ENCODE data around the gene PPP1R14D. TPM values are rescaled to one million over a fixed set of nuclear protein-coding genes. Genes with fewer than 3 reads are reported as not detected.

Gene PPP1R14D
- total RNA-seq, 4 donors from 2014 or later, result not detected

DNA sequence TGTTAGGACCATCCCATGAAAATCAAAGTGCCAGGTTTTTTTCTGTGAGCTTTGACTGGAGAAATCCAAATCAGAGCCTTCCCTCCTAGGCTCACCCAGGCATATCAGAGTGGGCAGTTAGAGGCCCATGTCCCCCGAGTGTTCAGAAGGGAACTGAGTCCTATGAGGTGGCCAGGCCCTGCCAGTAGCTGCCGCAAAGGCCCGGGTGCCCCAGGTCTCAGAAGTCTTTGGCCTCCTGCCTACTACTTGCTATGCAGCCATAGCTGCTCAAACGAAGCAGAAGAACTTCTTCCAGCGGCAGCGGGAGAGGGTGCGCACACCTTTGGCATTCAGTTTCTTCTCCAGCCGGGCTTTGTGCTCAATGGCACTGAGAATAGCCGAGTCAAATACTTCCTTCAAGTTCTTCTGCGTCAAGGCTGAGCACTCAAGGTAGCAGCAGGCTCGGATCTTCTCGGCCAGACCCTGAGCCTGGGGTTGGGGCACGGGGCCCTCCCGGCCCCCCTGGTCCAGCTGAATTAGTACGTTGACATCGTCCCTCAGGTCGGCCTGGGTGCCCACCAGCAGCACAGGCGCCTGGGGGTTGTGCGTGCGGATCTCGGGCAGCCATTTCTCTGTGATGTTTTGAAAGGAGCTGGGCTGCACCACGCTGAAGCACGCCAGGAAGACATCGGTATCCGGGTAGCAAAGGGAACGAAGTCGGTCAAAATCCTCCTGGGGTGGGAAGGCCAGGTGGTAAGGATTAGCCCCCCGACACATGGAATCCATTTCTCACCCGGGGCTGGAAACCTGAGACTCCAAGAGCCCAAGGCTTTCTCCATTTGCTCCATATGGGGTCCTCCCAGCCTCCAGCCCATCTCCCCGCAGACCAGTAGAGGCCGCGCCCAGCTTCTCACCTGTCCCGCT is 44.5 kb upstream of the PPP1R14D start:
- 49% methylated on average over 23 of the region's 33 CpGs for WGBS
- peak overlapping the region; percentile 92 for H3K27ac ChIP-seq
- H3K9me3 ChIP-seq, result no peaks in the 10 kb centered on the region
- no peaks in the 10 kb centered on the region for H3K36me3 ChIP-seq
- H3K4me3 ChIP-seq, result peak overlapping the region; percentile 65
- TF ChIP-seq, protein P1, sequence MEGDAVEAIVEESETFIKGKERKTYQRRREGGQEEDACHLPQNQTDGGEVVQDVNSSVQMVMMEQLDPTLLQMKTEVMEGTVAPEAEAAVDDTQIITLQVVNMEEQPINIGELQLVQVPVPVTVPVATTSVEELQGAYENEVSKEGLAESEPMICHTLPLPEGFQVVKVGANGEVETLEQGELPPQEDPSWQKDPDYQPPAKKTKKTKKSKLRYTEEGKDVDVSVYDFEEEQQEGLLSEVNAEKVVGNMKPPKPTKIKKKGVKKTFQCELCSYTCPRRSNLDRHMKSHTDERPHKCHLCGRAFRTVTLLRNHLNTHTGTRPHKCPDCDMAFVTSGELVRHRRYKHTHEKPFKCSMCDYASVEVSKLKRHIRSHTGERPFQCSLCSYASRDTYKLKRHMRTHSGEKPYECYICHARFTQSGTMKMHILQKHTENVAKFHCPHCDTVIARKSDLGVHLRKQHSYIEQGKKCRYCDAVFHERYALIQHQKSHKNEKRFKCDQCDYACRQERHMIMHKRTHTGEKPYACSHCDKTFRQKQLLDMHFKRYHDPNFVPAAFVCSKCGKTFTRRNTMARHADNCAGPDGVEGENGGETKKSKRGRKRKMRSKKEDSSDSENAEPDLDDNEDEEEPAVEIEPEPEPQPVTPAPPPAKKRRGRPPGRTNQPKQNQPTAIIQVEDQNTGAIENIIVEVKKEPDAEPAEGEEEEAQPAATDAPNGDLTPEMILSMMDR (IDR thresholded peaks at IDR 0.05), result no peak
- TF ChIP-seq POLR2AphosphoS5 (IDR thresholded peaks at IDR 0.05), result no peak
- TF ChIP-seq EP300 (IDR thresholded peaks at IDR 0.05), result no peak
- no peak for DNase-seq (ENCODE audit: low spot score in 2 of 2)
- H3K27me3 ChIP-seq, result no peaks in the 10 kb centered on the region
- peaks cover 43% of the 10 kb centered on the region for H3K4me1 ChIP-seq

DNA sequence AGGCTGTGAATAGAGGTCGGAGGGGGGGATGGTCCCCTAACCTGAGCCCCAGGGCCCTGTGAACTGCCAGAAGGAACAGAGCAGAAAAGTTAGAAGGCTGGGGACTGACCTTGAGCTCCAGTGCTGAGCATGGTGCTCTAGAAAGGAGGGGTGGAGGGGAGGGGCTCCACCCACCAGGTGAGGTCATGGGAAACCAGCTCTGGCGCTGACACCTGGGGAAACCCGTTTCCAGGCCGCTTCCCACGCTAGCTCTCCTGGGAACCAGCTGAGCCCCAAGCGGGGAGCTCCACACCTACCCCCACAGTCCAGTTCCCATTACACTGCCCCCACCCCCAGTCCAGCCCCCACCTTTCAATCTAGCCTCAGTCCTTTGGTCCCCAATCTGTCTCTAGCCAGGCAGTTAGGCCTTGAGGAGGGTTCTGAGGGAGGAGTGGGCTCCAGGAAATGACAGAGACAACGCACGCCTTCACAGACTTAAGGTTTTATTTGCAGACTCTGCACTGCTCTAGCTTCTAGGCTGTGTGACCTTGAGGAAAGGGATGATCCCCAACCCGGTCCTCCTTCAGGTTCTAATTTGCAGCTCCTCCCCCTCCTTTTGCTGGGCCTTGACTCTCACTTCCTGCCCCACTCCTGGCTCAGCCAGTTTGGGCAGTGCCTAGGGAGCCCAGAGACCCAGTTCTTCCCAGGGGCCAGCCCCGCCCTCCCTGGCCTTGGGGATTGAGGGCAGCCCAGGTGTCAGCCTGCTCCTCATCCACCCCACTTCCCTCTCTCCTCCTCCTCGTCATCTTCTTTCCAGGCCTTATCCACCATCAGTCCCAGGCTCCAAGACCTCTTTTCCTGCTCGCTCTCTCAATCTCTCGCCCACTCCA is 43.5 kb upstream of the PPP1R14D start:
- H3K4me1 ChIP-seq, result peaks cover 43% of the 10 kb centered on the region
- WGBS, result 53% methylated on average over 13 of the region's 13 CpGs
- DNase-seq (ENCODE audit: low spot score in 2 of 2), result no peak
- TF ChIP-seq POLR2AphosphoS5 (IDR thresholded peaks at IDR 0.05) (peak in 1 of 3 donors; percentile 15), EP300 (IDR thresholded peaks at IDR 0.05) (no peak)
- no peaks in the 10 kb centered on the region for H3K9me3 ChIP-seq
- no peaks in the 10 kb centered on the region for H3K36me3 ChIP-seq
- H3K4me3 ChIP-seq, result peak overlapping the region; percentile 65
- H3K27ac ChIP-seq, result peak overlapping the region; percentile 92
- H3K27me3 ChIP-seq, result no peaks in the 10 kb centered on the region

DNA sequence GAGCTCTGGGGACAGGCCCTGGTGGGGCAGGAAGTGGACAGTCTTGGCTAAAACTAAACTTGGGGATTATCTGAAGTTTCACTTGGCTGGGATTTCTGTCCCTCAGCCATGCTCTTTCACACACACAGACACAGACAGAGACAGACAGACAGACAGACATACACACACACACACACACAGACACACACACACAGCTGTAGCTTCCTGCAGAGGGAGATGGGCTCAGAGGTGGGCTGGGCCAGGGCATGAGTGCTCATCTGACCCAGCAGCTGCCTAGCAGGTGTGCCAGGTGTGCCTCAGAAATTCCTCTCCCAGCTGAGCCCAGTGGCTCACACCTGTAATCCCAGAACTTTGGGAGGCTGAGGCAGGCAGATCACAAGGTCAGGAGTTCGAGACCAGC is 42.2 kb upstream of the PPP1R14D start:
- H3K9me3 ChIP-seq, result no peaks in the 10 kb centered on the region
- peaks cover 43% of the 10 kb centered on the region for H3K4me1 ChIP-seq
- no peaks in the 10 kb centered on the region for H3K27me3 ChIP-seq
- no peak overlapping the region for H3K4me3 ChIP-seq
- TF ChIP-seq POLR2A (IDR thresholded peaks at IDR 0.05) (no peak), EP300 (IDR thresholded peaks at IDR 0.05) (no peak), POLR2AphosphoS5 (IDR thresholded peaks at IDR 0.05) (no peak)
- TF ChIP-seq, protein P1 (IDR thresholded peaks at IDR 0.05), result no peak
- DNase-seq (ENCODE audit: low spot score in 2 of 2), result no peak
- H3K27ac ChIP-seq, result peak overlapping the region; percentile 92
- WGBS, result 100% methylated on average over 1 of the region's 1 CpG
- H3K36me3 ChIP-seq, result no peaks in the 10 kb centered on the region

DNA sequence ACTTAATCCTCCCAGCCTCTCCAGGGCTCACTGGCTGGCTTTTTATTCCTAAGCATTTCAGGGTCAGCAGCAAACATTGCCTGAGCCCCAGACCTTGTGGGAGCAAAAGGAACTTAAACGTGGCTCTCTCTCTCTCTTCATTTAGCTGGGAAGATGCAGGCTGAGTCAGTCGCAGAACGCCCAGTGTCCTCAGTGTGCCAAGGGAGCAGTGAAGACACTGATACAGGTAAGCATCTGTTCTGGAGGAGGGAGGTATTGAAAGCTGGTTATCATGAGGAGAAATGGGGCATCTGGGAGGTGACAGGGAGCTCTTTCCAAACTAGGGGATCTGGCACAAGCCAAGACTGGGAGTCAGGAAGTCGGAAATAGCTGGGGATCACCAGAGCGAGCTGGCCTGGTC is 41.2 kb upstream of the PPP1R14D start:
- no peaks in the 10 kb centered on the region for H3K9me3 ChIP-seq
- H3K27me3 ChIP-seq, result no peaks in the 10 kb centered on the region
- 67% methylated on average over 5 of the region's 5 CpGs for WGBS
- no peak for TF ChIP-seq POLR2AphosphoS5 (IDR thresholded peaks at IDR 0.05)
- no peak for TF ChIP-seq POLR2A (IDR thresholded peaks at IDR 0.05)
- no peak for TF ChIP-seq EP300 (IDR thresholded peaks at IDR 0.05)
- TF ChIP-seq, protein P1 (IDR thresholded peaks at IDR 0.05), result no peak
- H3K27ac ChIP-seq, result peak overlapping the region; percentile 92
- no peak for DNase-seq (ENCODE audit: low spot score in 2 of 2)
- H3K4me3 ChIP-seq, result no peak overlapping the region
- H3K36me3 ChIP-seq, result no peaks in the 10 kb centered on the region
- H3K4me1 ChIP-seq, result peaks cover 42% of the 10 kb centered on the region

DNA sequence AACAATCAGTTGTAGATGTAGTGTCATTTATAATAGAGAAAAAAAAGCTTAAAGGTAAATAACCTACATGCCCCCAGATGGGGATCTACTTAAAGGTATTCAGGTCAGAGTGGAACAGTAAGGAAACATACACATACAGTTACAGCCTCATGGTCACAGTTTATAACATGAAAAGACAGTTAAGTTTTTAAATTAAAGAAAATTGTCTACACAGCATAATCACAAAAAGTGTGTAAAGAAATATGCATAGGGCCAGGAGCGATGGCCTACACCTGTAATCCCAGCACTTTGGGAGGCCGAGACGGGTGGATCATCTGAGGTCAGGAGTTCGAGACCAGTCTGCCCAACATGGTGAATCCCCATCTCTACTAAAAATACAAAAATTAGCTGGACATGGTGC is 38.7 kb upstream of the PPP1R14D start:
- H3K27me3 ChIP-seq, result no peaks in the 10 kb centered on the region
- H3K27ac ChIP-seq, result no peak overlapping the region
- DNase-seq (ENCODE audit: low spot score in 2 of 2), result no peak
- H3K36me3 ChIP-seq, result no peaks in the 10 kb centered on the region
- TF ChIP-seq, protein P1 (IDR thresholded peaks at IDR 0.05), result no peak
- TF ChIP-seq POLR2AphosphoS5 (IDR thresholded peaks at IDR 0.05) (no peak), EP300 (IDR thresholded peaks at IDR 0.05) (no peak), POLR2A (IDR thresholded peaks at IDR 0.05) (no peak)
- H3K4me1 ChIP-seq, result peaks cover 22% of the 10 kb centered on the region
- H3K9me3 ChIP-seq, result no peaks in the 10 kb centered on the region
- no peak overlapping the region for H3K4me3 ChIP-seq
- WGBS, result 99% methylated on average over 4 of the region's 4 CpGs
